ENCODE results near the gene ZSCAN10. TPM values are rescaled to one million over a fixed set of nuclear protein-coding genes. Genes with fewer than 3 reads are reported as not detected.
A peak's percentile ranks its signal among the peaks of the same experiment; 100 is the strongest.
"Not testable (repeated sequence)": the region's sequence is repeated elsewhere in the genome, so short reads cannot be mapped to it uniquely, and the experiment has no call there.

Gene ZSCAN10
- total RNA-seq, 1 donor from 2014 or later: not detected

GRCh38 chr16:3141781-3142311, 42.8 kb upstream of the ZSCAN10 start:
- H3K27ac Mint-ChIP-seq: no peak overlapping the region

GRCh38 chr16:3140603-3141427, 41.7 kb upstream of the ZSCAN10 start:
- intact Hi-C loops (cut with micrococcal nuclease): no loop called here
- H3K27me3 Mint-ChIP-seq (ENCODE audit: insufficient read depth): no peaks in the 10 kb centered on the region
- DNase-seq (ENCODE audit: low spot score): no peak
- H3K4me1 Mint-ChIP-seq (ENCODE audit: low read depth): peaks cover 5% of the 10 kb centered on the region
- no peak overlapping the region for H3K27ac Mint-ChIP-seq
- H3K36me3 Mint-ChIP-seq (ENCODE audit: low read depth): peaks cover 12% of the 10 kb centered on the region
- no peaks in the 10 kb centered on the region for H3K9me3 Mint-ChIP-seq
- H3K4me3 Mint-ChIP-seq: no peak overlapping the region

More at GRCh38 chr16:3141781-3142311, 42.8 kb upstream of the ZSCAN10 start:
- intact Hi-C loops (cut with micrococcal nuclease): no loop called here
- Mint-ChIP-seq H3K4me3 (no peak overlapping the region), H3K9me3 (no peaks in the 10 kb centered on the region), H3K36me3 (ENCODE audit: low read depth) (peaks cover 10% of the 10 kb centered on the region), H3K27me3 (ENCODE audit: insufficient read depth) (peaks cover 3% of the 10 kb centered on the region), H3K4me1 (ENCODE audit: low read depth) (no peaks in the 10 kb centered on the region)
- no peak for DNase-seq (ENCODE audit: low spot score)

GRCh38 chr16:3139561-3139960, 40.5 kb upstream of the ZSCAN10 start:
- intact Hi-C loops (cut with micrococcal nuclease); H3K9me3 Mint-ChIP-seq; H3K27ac Mint-ChIP-seq; H3K4me3 Mint-ChIP-seq; DNase-seq (ENCODE audit: low spot score); H3K27me3 Mint-ChIP-seq (ENCODE audit: insufficient read depth): not testable (repeated sequence)
- peaks cover 12% of the 10 kb centered on the region for H3K36me3 Mint-ChIP-seq (ENCODE audit: low read depth)
- H3K4me1 Mint-ChIP-seq (ENCODE audit: low read depth): peaks cover 11% of the 10 kb centered on the region

GRCh38 chr16:3138823-3139426, 39.8 kb upstream of the ZSCAN10 start:
- DNase-seq (ENCODE audit: low spot score): no peak
- Mint-ChIP-seq H3K27me3 (ENCODE audit: insufficient read depth) (no peaks in the 10 kb centered on the region), H3K27ac (no peak overlapping the region), H3K36me3 (ENCODE audit: low read depth) (peaks cover 12% of the 10 kb centered on the region), H3K9me3 (no peaks in the 10 kb centered on the region), H3K4me3 (no peak overlapping the region), H3K4me1 (ENCODE audit: low read depth) (peaks cover 11% of the 10 kb centered on the region)
- intact Hi-C loops (cut with micrococcal nuclease): no loop called here

GRCh38 chr16:3138342-3138741, 39.2 kb upstream of the ZSCAN10 start:
- intact Hi-C loops (cut with micrococcal nuclease): no loop called here

GRCh38 chr16:3137267-3137666, 38.2 kb upstream of the ZSCAN10 start:
- peaks cover 15% of the 10 kb centered on the region for H3K4me1 Mint-ChIP-seq (ENCODE audit: low read depth)

More at GRCh38 chr16:3138342-3138741, 39.2 kb upstream of the ZSCAN10 start:
- Mint-ChIP-seq H3K27ac (no peak overlapping the region), H3K9me3 (no peaks in the 10 kb centered on the region), H3K27me3 (ENCODE audit: insufficient read depth) (no peaks in the 10 kb centered on the region), H3K4me3 (no peak overlapping the region), H3K36me3 (ENCODE audit: low read depth) (peaks cover 12% of the 10 kb centered on the region), H3K4me1 (ENCODE audit: low read depth) (peaks cover 11% of the 10 kb centered on the region)
- no peak for DNase-seq (ENCODE audit: low spot score)

GRCh38 chr16:3135126-3135715, 36.1 kb upstream of the ZSCAN10 start:
- intact Hi-C loops (cut with micrococcal nuclease): no loop called here
- peak overlapping the region; percentile 95 for H3K4me3 Mint-ChIP-seq
- peak overlapping the region; percentile 84 for H3K27ac Mint-ChIP-seq
- peaks cover 21% of the 10 kb centered on the region for H3K4me1 Mint-ChIP-seq (ENCODE audit: low read depth)
- H3K9me3 Mint-ChIP-seq: no peaks in the 10 kb centered on the region
- no peaks in the 10 kb centered on the region for H3K27me3 Mint-ChIP-seq (ENCODE audit: insufficient read depth)
- no peak for DNase-seq (ENCODE audit: low spot score)
- peaks cover 12% of the 10 kb centered on the region for H3K36me3 Mint-ChIP-seq (ENCODE audit: low read depth)

More at GRCh38 chr16:3137267-3137666, 38.2 kb upstream of the ZSCAN10 start:
- Mint-ChIP-seq H3K9me3 (no peaks in the 10 kb centered on the region), H3K36me3 (ENCODE audit: low read depth) (peaks cover 8% of the 10 kb centered on the region), H3K27me3 (ENCODE audit: insufficient read depth) (no peaks in the 10 kb centered on the region), H3K4me3 (no peak overlapping the region), H3K27ac (no peak overlapping the region)
- intact Hi-C loops (cut with micrococcal nuclease): no loop called here
- no peak for DNase-seq (ENCODE audit: low spot score)

GRCh38 chr16:3134338-3135125, 35.4 kb upstream of the ZSCAN10 start, which contains the start of gene ZNF213:
Gene ZNF213 (plus strand): TSS chr16:3135029. CDS start chr16:3137281, 2,252 bp downstream.
- H3K4me3 Mint-ChIP-seq: peak within 1 kb of the TSS; percentile 95
- intact Hi-C loops (cut with micrococcal nuclease): loop anchor here (1.0 kb wide), 7 partner anchors 10 to 323 kb away; partner anchors contain the start of gene THOC6

GRCh38 chr16:3133844-3134243, 34.8 kb upstream of the ZSCAN10 start:
- no peak for DNase-seq (ENCODE audit: low spot score)
- Mint-ChIP-seq H3K4me3 (peak overlapping the region; percentile 95), H3K9me3 (no peaks in the 10 kb centered on the region), H3K27me3 (ENCODE audit: insufficient read depth) (no peaks in the 10 kb centered on the region), H3K27ac (peak overlapping the region; percentile 92), H3K36me3 (ENCODE audit: low read depth) (peaks cover 16% of the 10 kb centered on the region), H3K4me1 (ENCODE audit: low read depth) (peaks cover 32% of the 10 kb centered on the region)
- intact Hi-C loops (cut with micrococcal nuclease): loop anchor here (1.0 kb wide), 7 partner anchors 10 to 323 kb away; partner anchors contain the start of gene THOC6

More at GRCh38 chr16:3134338-3135125, 35.4 kb upstream of the ZSCAN10 start, which contains the start of gene ZNF213:
- Mint-ChIP-seq H3K36me3 (ENCODE audit: low read depth) (peaks cover 16% of the 10 kb centered on the region), H3K27ac (peak within 1 kb of the TSS; percentile 92), H3K4me1 (ENCODE audit: low read depth) (peaks cover 25% of the 10 kb centered on the region), H3K9me3 (no peaks in the 10 kb centered on the region), H3K27me3 (ENCODE audit: insufficient read depth) (no peaks in the 10 kb centered on the region)
- DNase-seq (ENCODE audit: low spot score): peak; percentile 93

GRCh38 chr16:3131755-3132377, 32.8 kb upstream of the ZSCAN10 start:
- Mint-ChIP-seq H3K4me3 (peak overlapping the region; percentile 39), H3K27me3 (ENCODE audit: insufficient read depth) (no peaks in the 10 kb centered on the region), H3K4me1 (ENCODE audit: low read depth) (peaks cover 47% of the 10 kb centered on the region), H3K9me3 (no peaks in the 10 kb centered on the region), H3K27ac (no peak overlapping the region), H3K36me3 (ENCODE audit: low read depth) (peaks cover 19% of the 10 kb centered on the region)
- DNase-seq (ENCODE audit: low spot score): peak; percentile 30
- intact Hi-C loops (cut with micrococcal nuclease): no loop called here

GRCh38 chr16:3129137-3130131, 30.3 kb upstream of the ZSCAN10 start:
- Mint-ChIP-seq H3K27ac (peak overlapping the region; percentile 81), H3K9me3 (no peaks in the 10 kb centered on the region), H3K27me3 (ENCODE audit: insufficient read depth) (no peaks in the 10 kb centered on the region), H3K36me3 (ENCODE audit: low read depth) (peaks cover 21% of the 10 kb centered on the region), H3K4me1 (ENCODE audit: low read depth) (peaks cover 51% of the 10 kb centered on the region), H3K4me3 (peak overlapping the region; percentile 88)
- intact Hi-C loops (cut with micrococcal nuclease): loop anchor here (1.0 kb wide), 4 partner anchors 23 to 70 kb away; no protein-coding TSS in a partner anchor
- DNase-seq (ENCODE audit: low spot score): peak; percentile 81

Data from activated T-helper 1 cell treated with anti-CD3 and anti-CD28 coated beads, Interleukin-12 subunit alpha, Interleukin-12 subunit beta, Interleukin-2, Interleukin-4 antibody, amounts not matched to agents 30 ng/mL and 10 ng/mL and 1 ng/mL, durations not matched to agents 14 hours and 24 hours and 36 hours (primary cell).